Stimulated activated CD4-positive, alpha-beta T cell treated with anti-CD3 and anti-CD28 coated beads, TNF-alpha, amount 100 ng/mL, for 48 hours (primary cell): ENCODE measurements around the gene RNF17.

Experiments
- DNase-seq, 3 donors: peaks; one replicate each; pipeline ENCODE4 v3.0.0-alpha.2; 2020; ENCODE audit warnings: low read depth in 3 of 3

Gene RNF17

GRCh38 chr13:24861617-24862362 lies 97.8 kb downstream of the RNF17 start:
- no peak for DNase-seq

GRCh38 chr13:24863748-24864540 lies 100.0 kb downstream of the RNF17 start:
- no peak for DNase-seq

- no peak for DNase-seq
These were observed 100.6 kb downstream of the RNF17 start for GRCh38 chr13:24864579-24864978.

GRCh38 chr13:24865163-24865953 lies 101.4 kb downstream of the RNF17 start:
- DNase-seq = no peak

GRCh38 chr13:24866488-24866887 lies 102.5 kb downstream of the RNF17 start:
- DNase-seq = no peak

GRCh38 chr13:24868874-24869273 lies 104.9 kb downstream of the RNF17 start:
- no peak for DNase-seq

GRCh38 chr13:24870380-24870760 lies 106.4 kb downstream of the RNF17 start:
- no peak for DNase-seq

GRCh38 chr13:24875566-24875965 lies 111.6 kb downstream of the RNF17 start:
- DNase-seq = no peak

- DNase-seq = no peak
These were observed 113.6 kb downstream of the RNF17 start for GRCh38 chr13:24877531-24877930.

GRCh38 chr13:24878340-24878739 lies 114.4 kb downstream of the RNF17 start:
- DNase-seq = no peak

GRCh38 chr13:24882665-24883064 lies 118.7 kb downstream of the RNF17 start:
- DNase-seq = no peak

- no peak for DNase-seq
These were observed 123.8 kb downstream of the RNF17 start for GRCh38 chr13:24887759-24888158.

GRCh38 chr13:24888291-24888931 lies 124.4 kb downstream of the RNF17 start:
- DNase-seq = no peak

GRCh38 chr13:24890256-24890655 lies 126.3 kb downstream of the RNF17 start:
- DNase-seq = no peak

- DNase-seq = no peak
These were observed 127.6 kb downstream of the RNF17 start for GRCh38 chr13:24891476-24892108.

GRCh38 chr13:24892829-24893228 lies 128.9 kb downstream of the RNF17 start:
- DNase-seq = no peak

- no peak for DNase-seq
These were observed 129.9 kb downstream of the RNF17 start for GRCh38 chr13:24893863-24894262.

GRCh38 chr13:24894277-24894971 lies 130.5 kb downstream of the RNF17 start:
- no peak for DNase-seq

- DNase-seq = no peak
These were observed 131.0 kb downstream of the RNF17 start for GRCh38 chr13:24894972-24895300.

GRCh38 chr13:24896061-24896460 lies 132.1 kb downstream of the RNF17 start:
- no peak for DNase-seq

- no peak for DNase-seq
These were observed 133.3 kb downstream of the RNF17 start for GRCh38 chr13:24897293-24897692.
